Esophagus (tissue), 2 donors: ENCODE measurements around the gene NUP205. TPM values are rescaled to one million over a fixed set of nuclear protein-coding genes. Genes with fewer than 3 reads are reported as not detected.

Experiments used
- H3K27ac ChIP-seq, 2 donors: one replicate each; pipeline ENCODE4 v1.5.1; 2013; ENCODE audit warnings: low read depth in 2 of 2, mild to moderate bottlenecking in 2 of 2, inconsistent platforms in 1 of 2, low read length in 1 of 2, moderate library complexity in 1 of 2
- H3K27me3 ChIP-seq, 2 donors: one replicate each; pipeline ENCODE4 v1.6.1; 2013; ENCODE audit warnings: low read length in 2 of 2, control low read depth in 1 of 2, mild to moderate bottlenecking in 1 of 2; ENCODE audit not compliant: insufficient read depth in 2 of 2, control insufficient read depth in 1 of 2
- H3K36me3 ChIP-seq, 2 donors: one replicate each; pipeline ENCODE4 v1.6.1; 2013; ENCODE audit warnings: low read length in 1 of 2; ENCODE audit not compliant: control insufficient read depth in 2 of 2, insufficient read depth in 2 of 2
- H3K4me1 ChIP-seq, 2 donors: one replicate each; pipeline ENCODE4 v1.6.1; 2013; ENCODE audit warnings: low read length in 1 of 2; ENCODE audit not compliant: control insufficient read depth in 2 of 2, insufficient read depth in 2 of 2
- H3K4me3 ChIP-seq, 2 donors: one replicate each; pipeline ENCODE4 v1.5.1; 2013; ENCODE audit warnings: low read length in 2 of 2, mild to moderate bottlenecking in 2 of 2, low read depth in 1 of 2, moderate library complexity in 1 of 2
- H3K9me3 ChIP-seq, 2 donors: one replicate each; pipeline ENCODE4 v1.6.1; 2013; ENCODE audit warnings: mild to moderate bottlenecking in 2 of 2, low read depth in 1 of 2, low read length in 1 of 2, moderate library complexity in 1 of 2; ENCODE audit not compliant: control insufficient read depth in 2 of 2, insufficient read depth in 1 of 2
- WGBS, 2 donors: extraction: QIAGEN DNeasy Blood & Tissue Kit; methylation state at CpG; one replicate each; pipeline ENCODE4 v1.1.7; 2013; 5-methylcytosine and 5-hydroxymethylcytosine counted together
- polyA plus RNA-seq, 2 donors: library from polyadenylated mRNA; stranded (reverse); fragments of 200-250 nt; gene quantifications; one replicate each; pipeline ENCODE4 v1.2.3, GENCODE V29; 2013
- donor health status: healthy with polysubstance abuse.
- donor health status: Bipolar disorder and iron deficiency.

The NUP205 gene
- 10 to 100 TPM; 30.6 to 30.7 TPM for polyA plus RNA-seq

GRCh38 chr7:135557455-135558336 is at the start of gene NUP205:
Gene NUP205, plus strand, starts transcription at chr7:135557917. Its CDS starts 28 bp downstream, at chr7:135557945.
- 3 to 4% methylated on average over 38 of the region's 38 CpGs for WGBS, 2 donors
- peak within 1 kb of the TSS; percentile 97 to 98 for H3K27ac ChIP-seq
- no peaks in the 10 kb centered on the region for H3K27me3 ChIP-seq
- H3K4me1 ChIP-seq: no peaks in the 10 kb centered on the region
- H3K4me3 ChIP-seq: peak within 1 kb of the TSS; percentile 94 to 99
- no peaks in the 10 kb centered on the region for H3K36me3 ChIP-seq
- no peaks in the 10 kb centered on the region for H3K9me3 ChIP-seq

GRCh38 chr7:135508883-135509588 is 48.7 kb upstream of the NUP205 start:
- H3K27me3 ChIP-seq: no peaks in the 10 kb centered on the region
- no peaks in the 10 kb centered on the region for H3K36me3 ChIP-seq
- peak overlapping the region; percentile 90 to 99 for H3K27ac ChIP-seq
- WGBS, 2 donors: 1% methylated on average over 17 of the region's 17 CpGs
- peak overlapping the region; percentile 81 to 96 for H3K4me3 ChIP-seq
- peaks cover 0 to 3% of the 10 kb centered on the region in 2 donors for H3K4me1 ChIP-seq
- no peaks in the 10 kb centered on the region for H3K9me3 ChIP-seq

- Histone ChIP-seq H3K36me3 (no peaks in the 10 kb centered on the region), H3K27ac (peak overlapping the region; percentile 90 to 99), H3K9me3 (no peaks in the 10 kb centered on the region), H3K4me1 (peaks cover 0 to 3% of the 10 kb centered on the region in 2 donors), H3K4me3 (peak overlapping the region; percentile 81 to 96), H3K27me3 (no peaks in the 10 kb centered on the region)
- WGBS, 2 donors: 0% methylated on average over 13 to 14 of the region's 14 CpGs
Measured at GRCh38 chr7:135509589-135509838, 48.2 kb upstream of the NUP205 start.

GRCh38 chr7:135509839-135510591 is 47.7 kb upstream of the NUP205 start, which contains the start of gene CNOT4:
Gene CNOT4, minus strand, starts transcription at chr7:135510102. Its CDS starts 71,771 bp downstream, at chr7:135438331.
- WGBS, 2 donors: 0% methylated on average over 55 of the region's 55 CpGs
- Histone ChIP-seq H3K36me3 (no peaks in the 10 kb centered on the region), H3K27ac (peak within 1 kb of the TSS; percentile 90 to 99), H3K4me1 (peaks cover 0 to 3% of the 10 kb centered on the region in 2 donors), H3K9me3 (no peaks in the 10 kb centered on the region), H3K4me3 (peak within 1 kb of the TSS; percentile 81 to 96), H3K27me3 (no peaks in the 10 kb centered on the region)

GRCh38 chr7:135510592-135511183 is 47.0 kb upstream of the NUP205 start:
- no peaks in the 10 kb centered on the region for H3K9me3 ChIP-seq
- H3K4me3 ChIP-seq: peak overlapping the region; percentile 81 to 96
- peaks cover 0 to 3% of the 10 kb centered on the region in 2 donors for H3K4me1 ChIP-seq
- H3K36me3 ChIP-seq: no peaks in the 10 kb centered on the region
- H3K27me3 ChIP-seq: no peaks in the 10 kb centered on the region
- 2 to 3% methylated on average over 17 of the region's 17 CpGs for WGBS, 2 donors
- H3K27ac ChIP-seq: peak overlapping the region; percentile 11 to 65

GRCh38 chr7:135512135-135512887 is 45.4 kb upstream of the NUP205 start:
- no peaks in the 10 kb centered on the region for H3K27me3 ChIP-seq
- H3K9me3 ChIP-seq: no peaks in the 10 kb centered on the region
- no peaks in the 10 kb centered on the region for H3K36me3 ChIP-seq
- H3K4me1 ChIP-seq: peaks cover 0 to 3% of the 10 kb centered on the region in 2 donors
- H3K27ac ChIP-seq: no peak overlapping the region
- 93 to 94% methylated on average over 2 of the region's 2 CpGs for WGBS, 2 donors
- H3K4me3 ChIP-seq: no peak overlapping the region

GRCh38 chr7:135514856-135515255 is 42.9 kb upstream of the NUP205 start:
- H3K36me3 ChIP-seq: no peaks in the 10 kb centered on the region

GRCh38 chr7:135517060-135517459 is 40.7 kb upstream of the NUP205 start:
- H3K36me3 ChIP-seq: no peaks in the 10 kb centered on the region
- no peaks in the 10 kb centered on the region for H3K27me3 ChIP-seq
- H3K4me3 ChIP-seq: no peak overlapping the region
- no peaks in the 10 kb centered on the region for H3K4me1 ChIP-seq
- 69 to 75% methylated on average over 3 of the region's 3 CpGs for WGBS, 2 donors
- no peaks in the 10 kb centered on the region for H3K9me3 ChIP-seq
- H3K27ac ChIP-seq: no peak overlapping the region

More at GRCh38 chr7:135514856-135515255, 42.9 kb upstream of the NUP205 start:
- no peak overlapping the region for H3K4me3 ChIP-seq
- no peaks in the 10 kb centered on the region for H3K9me3 ChIP-seq
- H3K27me3 ChIP-seq: no peaks in the 10 kb centered on the region
- no peak overlapping the region for H3K27ac ChIP-seq
- peaks cover 0 to 3% of the 10 kb centered on the region in 2 donors for H3K4me1 ChIP-seq
- 72 to 88% methylated on average over 3 of the region's 3 CpGs for WGBS, 2 donors
